T-helper 2 cell treated with Interferon-gamma antibody and Interleukin-4, amounts not matched to agents 5 μg/mL and 100 μg/mL, for 36 hours (primary cell): ENCODE results near the gene SWAP70.

Experiments
- DNase-seq: peaks from one replicate; pipeline ENCODE4 v3.0.0; 2021; ENCODE audit warnings: low spot score
- H3K27ac Mint-ChIP-seq: one replicate; pipeline ENCODE4 v1.8.0; 2021; ENCODE audit warnings: mild to moderate bottlenecking, mixed read lengths
- H3K27me3 Mint-ChIP-seq: one replicate; pipeline ENCODE4 v1.8.0; 2021; ENCODE audit warnings: low read depth, mixed read lengths
- H3K36me3 Mint-ChIP-seq: one replicate; pipeline ENCODE4 v1.8.0; 2021; ENCODE audit warnings: low read depth, mixed read lengths
- H3K4me1 Mint-ChIP-seq: one replicate; pipeline ENCODE4 v1.8.0; 2021; ENCODE audit warnings: low read depth, mixed read lengths
- H3K4me3 Mint-ChIP-seq: one replicate; pipeline ENCODE4 v1.8.0; 2022; ENCODE audit warnings: mild to moderate bottlenecking, moderate library complexity, mixed read lengths
- H3K9me3 Mint-ChIP-seq: one replicate; pipeline ENCODE4 v1.8.0; 2021; ENCODE audit warnings: mixed read lengths

SWAP70 gene

GRCh38 chr11:9664276-9665171, 647 bp downstream of the SWAP70 start:
- peak; percentile 7 for DNase-seq

GRCh38 chr11:9665749-9666148, 1.9 kb downstream of the SWAP70 start:
- Mint-ChIP-seq H3K27ac (no peak overlapping the region), H3K4me1 (peaks cover 20% of the 10 kb centered on the region), H3K27me3 (peaks cover 34% of the 10 kb centered on the region), H3K9me3 (peaks cover 13% of the 10 kb centered on the region), H3K36me3 (peaks cover 8% of the 10 kb centered on the region), H3K4me3 (peak overlapping the region; percentile 24)
- DNase-seq: no peak

More at GRCh38 chr11:9664276-9665171, 647 bp downstream of the SWAP70 start:
- H3K27ac Mint-ChIP-seq: peak overlapping the region; percentile 45
- H3K27me3 Mint-ChIP-seq: peaks cover 38% of the 10 kb centered on the region
- peaks cover 13% of the 10 kb centered on the region for H3K9me3 Mint-ChIP-seq
- peak overlapping the region; percentile 86 for H3K4me3 Mint-ChIP-seq
- H3K4me1 Mint-ChIP-seq: peaks cover 17% of the 10 kb centered on the region
- peaks cover 8% of the 10 kb centered on the region for H3K36me3 Mint-ChIP-seq

DNA sequence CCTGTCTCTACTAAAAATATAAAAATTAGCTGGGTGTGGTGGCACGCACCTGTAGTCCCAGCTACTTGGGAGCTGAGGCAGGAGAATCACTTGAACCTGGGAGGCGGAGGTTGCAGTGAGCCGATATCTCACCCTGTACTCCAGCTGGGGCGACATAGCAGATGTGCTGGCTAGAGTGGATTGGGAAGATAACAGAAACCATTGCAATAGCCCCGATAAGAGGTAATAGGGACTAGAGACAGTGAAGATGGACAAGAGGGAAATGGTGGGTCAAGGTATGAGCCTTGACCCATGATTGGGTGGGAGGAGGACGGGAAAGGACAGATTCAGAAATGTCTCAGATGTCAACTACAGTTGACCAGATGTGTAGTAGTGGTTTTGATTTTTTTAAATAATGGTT, 6.1 kb downstream of the SWAP70 start:
- H3K9me3 Mint-ChIP-seq: peaks cover 13% of the 10 kb centered on the region
- H3K4me3 Mint-ChIP-seq: no peak overlapping the region
- peaks cover 8% of the 10 kb centered on the region for H3K36me3 Mint-ChIP-seq
- DNase-seq: no peak
- H3K27me3 Mint-ChIP-seq: peaks cover 13% of the 10 kb centered on the region
- H3K27ac Mint-ChIP-seq: no peak overlapping the region
- H3K4me1 Mint-ChIP-seq: peaks cover 5% of the 10 kb centered on the region

DNA sequence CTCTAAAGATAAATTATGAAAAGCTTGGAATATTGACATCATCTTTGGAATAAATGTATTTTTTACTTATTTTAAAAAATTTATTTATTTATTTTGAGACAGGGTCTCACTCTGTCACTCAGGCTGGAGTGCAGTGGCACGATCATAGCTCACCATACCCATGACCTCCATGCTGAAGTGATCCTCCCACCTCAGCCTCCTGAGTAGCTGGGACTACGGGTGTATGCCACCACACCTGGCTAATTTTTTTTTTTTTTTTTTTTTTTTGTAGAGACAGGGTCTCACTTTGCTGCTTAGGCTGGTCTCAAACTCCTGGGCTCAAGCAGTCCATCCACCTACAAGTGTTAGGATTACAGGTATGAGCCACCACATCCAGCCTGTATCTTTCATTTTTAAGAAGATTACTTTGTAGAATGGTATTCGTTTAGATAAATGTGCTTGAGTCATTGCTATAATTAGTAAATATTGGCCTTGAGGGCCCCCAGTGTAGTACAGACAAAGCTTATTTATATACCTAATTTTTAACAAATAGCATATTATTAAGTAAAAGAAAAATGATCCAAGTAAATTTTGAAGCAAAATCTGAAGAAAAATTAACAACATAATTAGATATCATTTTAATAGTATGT, 8.5 kb downstream of the SWAP70 start:
- no peak overlapping the region for H3K27ac Mint-ChIP-seq
- no peaks in the 10 kb centered on the region for H3K36me3 Mint-ChIP-seq
- peaks cover 2% of the 10 kb centered on the region for H3K4me1 Mint-ChIP-seq

DNA sequence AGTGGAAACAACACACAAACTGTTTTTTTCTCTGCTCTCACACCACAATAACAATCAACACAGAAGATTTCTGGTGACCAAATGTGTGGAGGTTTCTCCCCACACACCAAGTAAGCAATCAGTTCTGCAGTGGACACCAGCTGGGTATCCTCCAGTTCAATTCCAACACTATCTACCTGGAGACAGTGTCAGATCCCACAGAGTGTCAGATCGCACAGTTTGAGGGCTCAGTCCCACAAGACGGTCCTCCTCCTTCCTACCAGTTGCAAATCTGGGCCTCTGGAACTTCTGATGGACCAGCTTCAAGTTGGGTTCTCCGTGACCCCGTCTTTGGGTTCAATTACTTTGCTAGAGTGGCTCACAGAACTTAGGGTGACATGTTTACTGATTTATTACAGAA, 9.0 kb downstream of the SWAP70 start:
- Mint-ChIP-seq H3K36me3 (no peaks in the 10 kb centered on the region), H3K9me3 (no peaks in the 10 kb centered on the region), H3K4me3 (no peak overlapping the region), H3K27me3 (peaks cover 8% of the 10 kb centered on the region), H3K4me1 (peaks cover 2% of the 10 kb centered on the region), H3K27ac (no peak overlapping the region)
- DNase-seq: no peak

More for the DNA sequence above, 8.5 kb downstream of the SWAP70 start:
- Mint-ChIP-seq H3K4me3 (no peak overlapping the region), H3K27me3 (peaks cover 8% of the 10 kb centered on the region), H3K9me3 (no peaks in the 10 kb centered on the region)
- DNase-seq: no peak

DNA sequence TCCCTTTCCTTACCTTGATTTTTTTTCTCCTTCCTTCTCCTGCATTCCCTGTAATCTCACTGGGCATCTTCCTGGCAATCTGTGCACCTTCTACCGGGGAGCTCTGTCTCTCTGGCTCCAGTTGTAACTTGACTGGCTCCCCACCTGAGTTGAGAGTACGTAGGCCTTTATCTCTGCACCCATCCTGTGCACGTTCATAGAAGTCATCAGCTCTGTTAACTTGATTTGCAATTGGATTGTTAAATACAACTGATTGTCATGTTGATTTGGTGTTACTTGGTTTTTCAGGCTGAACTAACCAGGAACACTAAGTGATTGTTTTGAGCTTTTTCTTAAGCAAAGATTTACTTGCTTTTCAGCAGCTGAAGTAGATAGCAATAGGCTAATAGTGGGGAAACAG, 11.8 kb downstream of the SWAP70 start:
- Mint-ChIP-seq H3K4me1 (no peaks in the 10 kb centered on the region), H3K27ac (no peak overlapping the region), H3K4me3 (no peak overlapping the region), H3K9me3 (no peaks in the 10 kb centered on the region), H3K36me3 (no peaks in the 10 kb centered on the region), H3K27me3 (peaks cover 5% of the 10 kb centered on the region)
- no peak for DNase-seq

DNA sequence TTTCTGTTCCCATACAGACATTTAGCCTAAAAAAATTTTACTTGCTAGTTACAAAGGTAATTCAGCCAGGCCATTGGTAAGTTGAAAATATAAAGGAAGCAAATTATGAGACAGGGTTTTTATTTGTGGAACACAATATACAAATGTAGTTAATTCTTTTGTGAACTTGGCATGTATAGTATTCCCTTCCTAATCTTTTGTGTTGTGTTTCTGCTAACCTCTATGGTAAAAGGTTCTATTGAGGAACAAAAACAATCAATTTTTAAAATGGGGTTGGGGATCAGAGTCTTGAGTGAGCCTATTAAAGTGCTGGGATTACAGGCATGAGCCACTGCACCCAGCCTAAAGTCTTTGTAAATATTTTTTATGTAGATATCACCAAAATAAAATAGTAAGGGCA, 14.1 kb downstream of the SWAP70 start:
- Mint-ChIP-seq H3K4me1 (no peaks in the 10 kb centered on the region), H3K36me3 (no peaks in the 10 kb centered on the region), H3K27me3 (peaks cover 7% of the 10 kb centered on the region), H3K9me3 (no peaks in the 10 kb centered on the region), H3K4me3 (no peak overlapping the region), H3K27ac (no peak overlapping the region)
- no peak for DNase-seq

- H3K36me3 Mint-ChIP-seq: no peaks in the 10 kb centered on the region
- DNase-seq: no peak
- peaks cover 7% of the 10 kb centered on the region for H3K27me3 Mint-ChIP-seq
- H3K9me3 Mint-ChIP-seq: no peaks in the 10 kb centered on the region
- no peak overlapping the region for H3K4me3 Mint-ChIP-seq
- H3K27ac Mint-ChIP-seq: no peak overlapping the region
- H3K4me1 Mint-ChIP-seq: no peaks in the 10 kb centered on the region
These were observed 14.7 kb downstream of the SWAP70 start for GRCh38 chr11:9678576-9678975.

- Mint-ChIP-seq H3K4me3 (no peak overlapping the region), H3K9me3 (no peaks in the 10 kb centered on the region), H3K27me3 (peaks cover 7% of the 10 kb centered on the region), H3K36me3 (no peaks in the 10 kb centered on the region), H3K27ac (no peak overlapping the region), H3K4me1 (no peaks in the 10 kb centered on the region)
- no peak for DNase-seq
These were observed 16.2 kb downstream of the SWAP70 start for GRCh38 chr11:9680028-9680427.

GRCh38 chr11:9681583-9682372, 17.9 kb downstream of the SWAP70 start:
- no peaks in the 10 kb centered on the region for H3K36me3 Mint-ChIP-seq
- DNase-seq: no peak
- no peak overlapping the region for H3K4me3 Mint-ChIP-seq
- no peaks in the 10 kb centered on the region for H3K4me1 Mint-ChIP-seq
- peaks cover 7% of the 10 kb centered on the region for H3K27me3 Mint-ChIP-seq
- no peaks in the 10 kb centered on the region for H3K9me3 Mint-ChIP-seq
- no peak overlapping the region for H3K27ac Mint-ChIP-seq

DNA sequence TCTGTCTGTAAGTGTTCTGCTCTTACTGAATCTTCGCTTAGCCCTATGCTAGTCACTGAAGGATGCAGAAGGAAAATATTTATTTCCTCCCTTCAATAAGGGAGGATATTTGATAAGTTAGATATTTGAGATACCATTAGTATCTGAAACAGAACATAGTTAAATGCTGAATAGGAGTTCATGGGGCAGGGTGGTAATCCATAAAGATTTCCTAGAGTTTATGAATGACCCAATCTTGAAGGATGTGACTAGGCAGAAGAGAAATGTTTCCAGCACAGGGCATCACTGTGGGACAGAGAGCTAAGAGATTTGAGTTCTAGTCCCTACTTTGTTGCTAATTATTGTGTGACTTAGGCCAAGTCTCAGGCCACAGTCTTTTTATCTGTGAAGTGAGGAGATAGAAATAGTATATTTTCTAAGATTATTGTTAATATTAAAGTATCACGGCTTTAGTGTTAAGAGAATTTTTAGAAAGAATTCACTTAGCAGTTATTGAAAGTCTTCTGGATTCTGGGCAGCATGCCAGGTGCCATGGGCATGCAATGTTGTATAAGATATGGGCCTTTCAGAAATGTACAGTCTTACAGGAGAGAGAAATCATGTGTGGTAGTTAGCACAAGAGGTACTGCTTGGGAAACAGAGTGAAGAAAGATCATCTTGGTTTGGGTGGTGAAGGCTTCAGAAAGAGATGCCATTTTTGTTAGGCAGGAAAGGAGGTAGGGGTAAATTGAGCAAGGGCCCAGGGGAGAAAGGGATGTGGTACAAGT, 24.0 kb downstream of the SWAP70 start:
- no peak overlapping the region for H3K4me3 Mint-ChIP-seq
- H3K27ac Mint-ChIP-seq: no peak overlapping the region
- no peak for DNase-seq
- H3K4me1 Mint-ChIP-seq: no peaks in the 10 kb centered on the region
- no peaks in the 10 kb centered on the region for H3K9me3 Mint-ChIP-seq
- H3K36me3 Mint-ChIP-seq: no peaks in the 10 kb centered on the region
- H3K27me3 Mint-ChIP-seq: peaks cover 5% of the 10 kb centered on the region

DNA sequence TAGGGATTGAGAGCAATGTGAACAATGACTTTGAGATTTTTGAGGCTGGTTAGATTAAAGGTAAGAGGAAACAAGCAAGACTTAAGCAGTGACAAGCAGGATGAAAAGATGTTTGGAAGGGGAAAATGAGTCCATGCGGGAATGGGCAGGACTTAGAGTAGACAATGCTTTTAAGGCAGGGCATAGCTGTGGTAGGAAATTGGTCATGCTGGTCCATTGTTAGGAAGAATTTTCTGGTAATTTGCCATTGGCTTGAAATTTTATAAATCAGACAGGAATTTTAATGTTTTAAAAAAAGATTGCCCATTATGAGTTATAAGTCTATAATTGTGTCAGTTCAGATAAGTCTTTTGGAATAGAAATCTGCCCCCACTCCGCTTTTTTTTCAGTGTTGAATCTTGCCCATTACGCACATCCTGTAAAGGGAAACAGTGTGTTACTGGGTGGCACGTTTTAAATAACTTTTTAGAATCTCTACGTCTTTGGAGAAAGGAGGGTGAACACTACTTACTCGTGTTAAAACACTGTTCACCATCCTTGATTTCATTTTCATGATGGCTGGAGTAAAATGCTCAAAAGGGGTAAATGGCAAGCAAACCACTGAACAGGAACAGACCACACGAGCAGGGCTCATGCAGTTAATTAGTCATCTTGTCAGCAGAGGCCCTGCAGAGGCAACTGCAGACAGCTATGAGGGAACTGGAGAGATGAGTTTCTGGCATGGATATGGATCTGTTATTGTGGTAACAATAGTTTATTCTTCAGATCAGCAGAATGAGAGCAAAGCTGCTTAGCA, 25.0 kb downstream of the SWAP70 start:
- no peaks in the 10 kb centered on the region for H3K4me1 Mint-ChIP-seq
- H3K36me3 Mint-ChIP-seq: no peaks in the 10 kb centered on the region
- H3K27ac Mint-ChIP-seq: no peak overlapping the region
- no peak overlapping the region for H3K4me3 Mint-ChIP-seq
- peak; percentile 36 for DNase-seq
- H3K27me3 Mint-ChIP-seq: peaks cover 5% of the 10 kb centered on the region
- H3K9me3 Mint-ChIP-seq: no peaks in the 10 kb centered on the region

DNA sequence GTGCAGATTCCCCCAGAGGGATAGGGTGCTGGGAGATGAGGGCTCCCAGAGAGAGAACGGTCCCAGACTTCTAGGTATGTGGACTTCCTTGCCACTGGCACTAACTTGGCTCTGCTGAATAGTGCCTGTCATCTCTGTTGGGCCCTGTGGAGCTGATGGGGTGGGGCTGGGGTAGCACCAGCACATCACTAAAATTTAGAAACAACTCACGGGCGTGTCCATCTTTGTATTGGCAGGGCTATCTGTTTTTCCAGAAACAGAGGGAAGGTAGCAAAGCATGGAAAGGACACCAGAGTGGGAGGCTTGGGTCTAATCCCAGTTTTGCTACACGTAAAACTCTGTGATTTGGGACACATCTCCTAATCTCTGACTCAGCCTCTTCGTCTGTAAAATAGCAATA, 25.8 kb downstream of the SWAP70 start:
- H3K27ac Mint-ChIP-seq: no peak overlapping the region
- H3K27me3 Mint-ChIP-seq: peaks cover 5% of the 10 kb centered on the region
- no peaks in the 10 kb centered on the region for H3K9me3 Mint-ChIP-seq
- no peak overlapping the region for H3K4me3 Mint-ChIP-seq
- no peaks in the 10 kb centered on the region for H3K4me1 Mint-ChIP-seq
- peaks cover 6% of the 10 kb centered on the region for H3K36me3 Mint-ChIP-seq
- no peak for DNase-seq
